NCI-H82 treated with DMSO at 0.1 percent for 48 hours (cell line): ENCODE results near the gene ARAF.

Experiments used
- DNase-seq: peaks from one replicate; lab custom pipeline; 2025; ENCODE audit not compliant: unreplicated experiment; lab: John Stamatoyannopoulos, UW

The ARAF gene

GRCh38 chrX:47618923-47619485 is 58.0 kb downstream of the ARAF start:
- no peak for DNase-seq

DNA sequence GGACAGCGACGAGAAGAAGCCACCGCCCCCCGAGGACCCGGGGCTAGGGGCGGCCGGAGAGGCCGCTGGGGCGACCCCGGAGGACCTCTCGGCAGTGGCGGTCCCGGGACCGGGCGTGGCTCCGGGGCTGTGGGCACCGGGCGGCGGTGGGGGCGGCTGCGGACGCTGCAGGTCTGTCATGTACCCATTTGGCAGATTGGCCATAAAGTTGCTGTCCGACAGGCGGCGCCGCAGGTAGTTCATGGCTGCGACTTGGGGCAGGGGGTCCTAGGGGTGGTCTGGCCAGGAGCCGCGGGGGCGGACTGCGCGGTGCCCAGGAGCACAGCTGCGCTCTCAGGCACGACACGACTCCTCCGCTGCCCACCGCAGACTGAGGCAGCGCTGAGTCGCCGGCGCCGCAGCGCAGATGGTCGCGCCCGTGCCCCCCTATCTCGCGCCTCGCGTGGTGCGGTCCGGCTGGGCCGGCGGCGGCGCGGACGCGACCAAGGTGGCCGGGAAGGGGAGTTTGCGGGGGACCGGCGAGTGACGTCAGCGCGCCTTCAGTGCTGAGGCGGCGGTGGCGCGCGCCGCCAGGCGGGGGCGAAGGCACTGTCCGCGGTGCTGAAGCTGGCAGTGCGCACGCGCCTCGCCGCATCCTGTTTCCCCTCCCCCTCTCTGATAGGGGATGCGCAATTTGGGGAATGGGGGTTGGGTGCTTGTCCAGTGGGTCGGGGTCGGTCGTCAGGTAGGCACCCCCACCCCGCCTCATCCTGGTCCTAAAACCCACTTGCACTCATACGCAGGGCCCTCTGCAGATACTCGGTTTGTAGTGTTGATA is 58.7 kb downstream of the ARAF start, which contains the start of gene SYN1:
Gene SYN1, minus strand, starts transcription at position 372 of the 817 bp plus-strand sequence. Its CDS starts 129 bp downstream, at position 243.
- peak; percentile 29 for DNase-seq

DNA sequence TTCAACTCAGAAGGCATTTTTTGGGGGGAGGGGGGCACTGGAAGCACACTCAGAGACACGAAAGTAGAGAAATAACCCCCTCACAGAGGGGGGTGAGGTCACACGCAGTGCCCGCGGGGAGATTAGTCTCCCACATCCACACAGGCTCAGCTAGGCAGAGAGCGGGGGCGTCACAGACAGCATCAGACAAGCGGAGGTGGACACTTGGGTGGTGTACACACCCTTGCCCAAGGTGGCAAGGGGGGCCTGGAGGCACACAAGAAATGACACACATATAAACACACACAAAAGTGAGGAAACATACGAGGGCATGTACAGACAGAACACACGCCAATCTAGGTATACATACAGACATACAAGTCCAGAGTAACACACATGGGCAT is 59.3 kb downstream of the ARAF start:
- DNase-seq, result no peak
